Mesothelial cell of epicardium (in vitro differentiated cells): ENCODE data around the gene ADGRF5. TPM values are rescaled to one million over a fixed set of nuclear protein-coding genes. Genes with fewer than 3 reads are reported as not detected.

Experiments used
- DNase-seq, 2 experiments: peaks; one replicate each; pipeline ENCODE4 v3.0.0; 2021; ENCODE audit warnings: low spot score in 2 of 2; ENCODE audit not compliant: unreplicated experiment in 2 of 2
- H3K27ac Mint-ChIP-seq: 2 replicates; pipeline ENCODE4 v1.8.0; 2021; ENCODE audit warnings: mixed read lengths
- H3K27me3 Mint-ChIP-seq: 2 replicates; pipeline ENCODE4 v1.8.0; 2021; ENCODE audit warnings: low read depth, mixed read lengths
- H3K36me3 Mint-ChIP-seq: 2 replicates; pipeline ENCODE4 v1.8.0; 2021; ENCODE audit warnings: mixed read lengths
- H3K4me1 Mint-ChIP-seq: 2 replicates; pipeline ENCODE4 v1.8.0; 2021; ENCODE audit warnings: mixed read lengths
- H3K4me3 Mint-ChIP-seq: 2 replicates; pipeline ENCODE4 v1.8.0; 2021; ENCODE audit warnings: mild to moderate bottlenecking, moderate library complexity, mixed read lengths
- H3K9me3 Mint-ChIP-seq: 2 replicates; pipeline ENCODE4 v1.8.0; 2021; ENCODE audit warnings: mixed read lengths
- CTCF ChIP-seq: fragments of 200-600 bp; sonication (generic); IDR thresholded peaks from one replicate; pipeline ENCODE4 v1.5.0; 2021; ENCODE audit warnings: antibody characterized with exemption; ENCODE audit not compliant: unreplicated experiment
- total RNA-seq: library from RNA; stranded (reverse); gene quantifications from 3 replicates; pipeline ENCODE4 v1.2.1, GENCODE V29; 2021

ADGRF5 gene, protein sequence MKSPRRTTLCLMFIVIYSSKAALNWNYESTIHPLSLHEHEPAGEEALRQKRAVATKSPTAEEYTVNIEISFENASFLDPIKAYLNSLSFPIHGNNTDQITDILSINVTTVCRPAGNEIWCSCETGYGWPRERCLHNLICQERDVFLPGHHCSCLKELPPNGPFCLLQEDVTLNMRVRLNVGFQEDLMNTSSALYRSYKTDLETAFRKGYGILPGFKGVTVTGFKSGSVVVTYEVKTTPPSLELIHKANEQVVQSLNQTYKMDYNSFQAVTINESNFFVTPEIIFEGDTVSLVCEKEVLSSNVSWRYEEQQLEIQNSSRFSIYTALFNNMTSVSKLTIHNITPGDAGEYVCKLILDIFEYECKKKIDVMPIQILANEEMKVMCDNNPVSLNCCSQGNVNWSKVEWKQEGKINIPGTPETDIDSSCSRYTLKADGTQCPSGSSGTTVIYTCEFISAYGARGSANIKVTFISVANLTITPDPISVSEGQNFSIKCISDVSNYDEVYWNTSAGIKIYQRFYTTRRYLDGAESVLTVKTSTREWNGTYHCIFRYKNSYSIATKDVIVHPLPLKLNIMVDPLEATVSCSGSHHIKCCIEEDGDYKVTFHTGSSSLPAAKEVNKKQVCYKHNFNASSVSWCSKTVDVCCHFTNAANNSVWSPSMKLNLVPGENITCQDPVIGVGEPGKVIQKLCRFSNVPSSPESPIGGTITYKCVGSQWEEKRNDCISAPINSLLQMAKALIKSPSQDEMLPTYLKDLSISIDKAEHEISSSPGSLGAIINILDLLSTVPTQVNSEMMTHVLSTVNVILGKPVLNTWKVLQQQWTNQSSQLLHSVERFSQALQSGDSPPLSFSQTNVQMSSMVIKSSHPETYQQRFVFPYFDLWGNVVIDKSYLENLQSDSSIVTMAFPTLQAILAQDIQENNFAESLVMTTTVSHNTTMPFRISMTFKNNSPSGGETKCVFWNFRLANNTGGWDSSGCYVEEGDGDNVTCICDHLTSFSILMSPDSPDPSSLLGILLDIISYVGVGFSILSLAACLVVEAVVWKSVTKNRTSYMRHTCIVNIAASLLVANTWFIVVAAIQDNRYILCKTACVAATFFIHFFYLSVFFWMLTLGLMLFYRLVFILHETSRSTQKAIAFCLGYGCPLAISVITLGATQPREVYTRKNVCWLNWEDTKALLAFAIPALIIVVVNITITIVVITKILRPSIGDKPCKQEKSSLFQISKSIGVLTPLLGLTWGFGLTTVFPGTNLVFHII (N-terminal part only)
- 0.16 to 0.32 TPM in 2 of 3 replicates, not detected in the other for total RNA-seq

DNA sequence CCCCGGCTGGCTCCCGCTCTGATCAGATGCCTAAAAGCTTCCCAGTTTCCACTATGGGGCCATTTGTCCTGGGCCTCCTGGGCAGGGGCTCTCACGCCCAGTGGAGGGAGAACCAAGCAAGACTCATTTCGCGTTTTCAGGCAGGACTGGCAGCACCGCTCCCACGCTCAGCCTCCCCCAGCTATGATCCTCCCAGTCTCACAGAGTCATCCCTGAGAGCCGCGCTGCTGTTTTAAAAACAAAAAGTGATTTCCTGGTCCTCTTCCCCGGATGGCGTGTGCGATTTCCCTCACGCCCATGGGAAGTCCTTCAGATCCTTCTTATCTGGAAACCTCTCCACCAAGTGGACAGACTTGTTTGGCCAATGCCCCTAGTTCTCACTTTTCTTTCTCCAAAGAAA, at the start of gene ADGRF5:
ADGRF5 (minus strand) TSS at position 208 of the 400 bp plus-strand sequence. CDS start 15,176 bp downstream, outside the sequence.
- peaks cover 9% of the 10 kb centered on the region for H3K9me3 Mint-ChIP-seq
- H3K4me3 Mint-ChIP-seq, result no peak within 1 kb of the TSS
- H3K4me1 Mint-ChIP-seq, result peaks cover 4% of the 10 kb centered on the region
- DNase-seq, result no peak
- no peak within 1 kb of the TSS for H3K27ac Mint-ChIP-seq
- H3K27me3 Mint-ChIP-seq, result no peaks in the 10 kb centered on the region
- TF ChIP-seq CTCF, result no peak
- H3K36me3 Mint-ChIP-seq, result no peaks in the 10 kb centered on the region

GRCh38 chr6:46969206-46969605, 47.5 kb upstream of the ADGRF5 start:
- no peaks in the 10 kb centered on the region for H3K27me3 Mint-ChIP-seq
- H3K27ac Mint-ChIP-seq, result no peak overlapping the region
- no peak for TF ChIP-seq CTCF
- H3K4me3 Mint-ChIP-seq, result no peak overlapping the region
- no peaks in the 10 kb centered on the region for H3K4me1 Mint-ChIP-seq
- H3K9me3 Mint-ChIP-seq, result no peaks in the 10 kb centered on the region
- no peaks in the 10 kb centered on the region for H3K36me3 Mint-ChIP-seq
- no peak for DNase-seq

GRCh38 chr6:46967826-46968349, 46.1 kb upstream of the ADGRF5 start:
- Mint-ChIP-seq H3K36me3 (no peaks in the 10 kb centered on the region), H3K27ac (no peak overlapping the region), H3K4me3 (no peak overlapping the region), H3K9me3 (no peaks in the 10 kb centered on the region), H3K27me3 (no peaks in the 10 kb centered on the region), H3K4me1 (no peaks in the 10 kb centered on the region)
- TF ChIP-seq CTCF, result no peak
- no peak for DNase-seq

- H3K27me3 Mint-ChIP-seq, result no peaks in the 10 kb centered on the region
- TF ChIP-seq CTCF, result no peak
- no peak for DNase-seq
- no peaks in the 10 kb centered on the region for H3K9me3 Mint-ChIP-seq
- H3K4me1 Mint-ChIP-seq, result no peaks in the 10 kb centered on the region
- no peak overlapping the region for H3K27ac Mint-ChIP-seq
- no peak overlapping the region for H3K4me3 Mint-ChIP-seq
- H3K36me3 Mint-ChIP-seq, result no peaks in the 10 kb centered on the region
Observed at GRCh38 chr6:46964716-46965519, 43.2 kb upstream of the ADGRF5 start.

GRCh38 chr6:46963626-46964025, 41.9 kb upstream of the ADGRF5 start:
- H3K27ac Mint-ChIP-seq, result no peak overlapping the region
- H3K4me3 Mint-ChIP-seq, result no peak overlapping the region
- no peaks in the 10 kb centered on the region for H3K4me1 Mint-ChIP-seq
- TF ChIP-seq CTCF, result no peak
- H3K36me3 Mint-ChIP-seq, result no peaks in the 10 kb centered on the region
- H3K27me3 Mint-ChIP-seq, result peaks cover 3% of the 10 kb centered on the region
- no peak for DNase-seq
- no peaks in the 10 kb centered on the region for H3K9me3 Mint-ChIP-seq
